Gastroesophageal sphincter (tissue), 4 donors: ENCODE measurements around the gene HBP1. TPM values are rescaled to one million over a fixed set of nuclear protein-coding genes. Genes with fewer than 3 reads are reported as not detected.

Experiments
- ATAC-seq: fragments of 150-250 bp; one replicate; pipeline ENCODE4 v1.9.1; 2016; ENCODE audit warnings: mild to moderate bottlenecking, moderate library complexity
- H3K27ac ChIP-seq, 4 donors: fragments of 200-600 bp; sonication (generic) in 3 of 4; 1 replicate in 3 of 4; 2 replicates in 1 of 4; pipeline ENCODE4 v1.5.1; 2016 to 2019
- H3K27me3 ChIP-seq: fragments of 200-600 bp; sonication (generic); one replicate; pipeline ENCODE4 v1.5.1; 2019
- H3K36me3 ChIP-seq, 2 donors: fragments of 200-600 bp; sonication (generic); one replicate each; pipeline ENCODE4 v1.5.1; 2019; ENCODE audit warnings: control low read depth in 1 of 2
- H3K4me1 ChIP-seq, 3 donors: fragments of 200-600 bp; sonication (generic); 1 replicate in 2 of 3; 2 replicates in 1 of 3; pipeline ENCODE4 v1.5.1; 2016 to 2019; ENCODE audit warnings: control low read depth in 2 of 3
- H3K4me3 ChIP-seq, 2 donors: fragments of 200-600 bp; sonication (generic); one replicate each; pipeline ENCODE4 v1.5.1; 2019; ENCODE audit warnings: mild to moderate bottlenecking in 1 of 2, moderate library complexity in 1 of 2
- H3K9me3 ChIP-seq, 3 donors: fragments of 200-600 bp; sonication (generic); one replicate each; pipeline ENCODE4 v1.5.1; 2017 to 2019; ENCODE audit warnings: control low read depth in 2 of 3
- CTCF ChIP-seq, 4 experiments: fragments of 200-600 bp in 2 of 4; fragments of 450-650 bp in 2 of 4; sonication (generic) in 1 of 4; IDR thresholded peaks; one replicate each; pipeline ENCODE4 v1.5.1; 2017 to 2019; ENCODE audit warnings: antibody characterized with exemption in 4 of 4, mild to moderate bottlenecking in 2 of 4, moderate library complexity in 2 of 4
- EP300 ChIP-seq: sonication (generic); formaldehyde crosslinking; IDR thresholded peaks from one replicate; pipeline ENCODE4 v1.6.1; 2017; ENCODE audit warnings: antibody characterized with exemption, mild to moderate bottlenecking
- POLR2A ChIP-seq, 2 donors: fragments of 450-650 bp; IDR thresholded peaks; one replicate each; pipeline ENCODE4 v1.6.1; 2017; ENCODE audit warnings: antibody characterized with exemption in 2 of 2, mild to moderate bottlenecking in 2 of 2, moderate library complexity in 1 of 2
- POLR2AphosphoS5 ChIP-seq: sonication (generic); formaldehyde crosslinking; IDR thresholded peaks from one replicate; pipeline ENCODE4 v1.6.1; 2017; ENCODE audit warnings: antibody characterized with exemption
- WGBS, 2 donors: methylation state at CpG; one replicate each; pipeline ENCODE4 v1.1.5; 2018; ENCODE audit warnings: low coverage in 1 of 2; 5-methylcytosine and 5-hydroxymethylcytosine counted together
- total RNA-seq, 4 donors: library from RNA; depleted of rRNA; stranded (reverse); fragments of >200 nt; gene quantifications; one replicate each; pipeline ENCODE4 v1.1.0, GENCODE V29; 2016

Gene HBP1
- total RNA-seq = 100 to 1,000 TPM in 3 of 4 donors, 10 to 100 TPM in 1; 57.1 to 126 (median 118) TPM

GRCh38 chr7:107168233-107169119 lies at the start of gene HBP1:
Gene HBP1, plus strand, starts transcription at chr7:107169003. Its CDS starts 10,891 bp downstream, at chr7:107179894.
- Histone ChIP-seq H3K27me3 (no peaks in the 10 kb centered on the region), H3K36me3 (peaks cover 0 to 6% of the 10 kb centered on the region in 2 donors)
- 0 to 1% methylated on average over 20 to 25 of the region's 44 CpGs for WGBS, 2 donors

GRCh38 chr7:107119376-107120105 lies 49.3 kb upstream of the HBP1 start:
- no peak for ATAC-seq
- H3K4me1 ChIP-seq = peaks cover 0 to 53% (median 3%) of the 10 kb centered on the region in 3 donors
- no peak for TF ChIP-seq POLR2AphosphoS5
- no peak for TF ChIP-seq POLR2A (IDR thresholded peaks at IDR 0.05)
- no peak for TF ChIP-seq CTCF (IDR thresholded peaks at IDR 0.05)
- no peak for TF ChIP-seq EP300
- no peak overlapping the region for H3K27ac ChIP-seq
- H3K36me3 ChIP-seq = no peaks in the 10 kb centered on the region
- H3K4me3 ChIP-seq = no peak overlapping the region
- H3K27me3 ChIP-seq = no peaks in the 10 kb centered on the region
- 86 to 100% methylated on average over 3 to 6 of the region's 6 CpGs for WGBS, 2 donors
- H3K9me3 ChIP-seq = no peaks in the 10 kb centered on the region

More at GRCh38 chr7:107168233-107169119, at the start of gene HBP1:
- Histone ChIP-seq H3K4me1 (peaks cover 0 to 43% (median 13%) of the 10 kb centered on the region in 3 donors), H3K9me3 (no peaks in the 10 kb centered on the region), H3K27ac (peak within 1 kb of the TSS; percentile 94 to 100 (median 99)), H3K4me3 (peak within 1 kb of the TSS; percentile 83 to 84)
- peak; percentile 94 for ATAC-seq
- TF ChIP-seq POLR2A (IDR thresholded peaks at IDR 0.05) (peak; percentile 56 to 83), POLR2AphosphoS5 (peak; percentile 80), EP300 (no peak)

GRCh38 chr7:107122486-107122911 lies 46.3 kb upstream of the HBP1 start:
- Histone ChIP-seq H3K36me3 (no peaks in the 10 kb centered on the region), H3K27ac (peak overlapping the region; percentile 15 to 69 (median 52)), H3K4me3 (no peak overlapping the region), H3K9me3 (no peaks in the 10 kb centered on the region), H3K27me3 (no peaks in the 10 kb centered on the region), H3K4me1 (peaks cover 0 to 55% (median 3%) of the 10 kb centered on the region in 3 donors)
- TF ChIP-seq POLR2A (IDR thresholded peaks at IDR 0.05) = no peak
- no peak for TF ChIP-seq EP300
- TF ChIP-seq POLR2AphosphoS5 = peak; percentile 52
- no peak for TF ChIP-seq CTCF (IDR thresholded peaks at IDR 0.05)
- 8 to 24% methylated on average over 4 of the region's 4 CpGs for WGBS, 2 donors
- ATAC-seq = peak; percentile 43

- TF ChIP-seq EP300 = no peak
- TF ChIP-seq POLR2AphosphoS5 = no peak
- no peak for TF ChIP-seq POLR2A (IDR thresholded peaks at IDR 0.05)
- no peak for TF ChIP-seq CTCF (IDR thresholded peaks at IDR 0.05)
Measured at GRCh38 chr7:107123392-107123791, 45.4 kb upstream of the HBP1 start.

GRCh38 chr7:107125475-107125874 lies 43.3 kb upstream of the HBP1 start:
- Histone ChIP-seq H3K27ac (no peak overlapping the region), H3K36me3 (peaks cover 0 to 3% of the 10 kb centered on the region in 2 donors), H3K4me3 (no peak overlapping the region), H3K27me3 (no peaks in the 10 kb centered on the region), H3K9me3 (no peaks in the 10 kb centered on the region), H3K4me1 (peaks cover 0 to 31% (median 0%) of the 10 kb centered on the region in 3 donors)
- TF ChIP-seq EP300 = no peak
- no peak for TF ChIP-seq POLR2A (IDR thresholded peaks at IDR 0.05)
- no peak for TF ChIP-seq POLR2AphosphoS5
- no peak for TF ChIP-seq CTCF (IDR thresholded peaks at IDR 0.05)
- WGBS, 2 donors = 75 to 78% methylated on average over 2 to 5 of the region's 5 CpGs
- ATAC-seq = no peak

More at GRCh38 chr7:107123392-107123791, 45.4 kb upstream of the HBP1 start:
- Histone ChIP-seq H3K4me3 (no peak overlapping the region), H3K27me3 (no peaks in the 10 kb centered on the region), H3K4me1 (peaks cover 0 to 46% (median 2%) of the 10 kb centered on the region in 3 donors), H3K27ac (peak overlapping the region in 1 of 4 donors; percentile 69), H3K9me3 (no peaks in the 10 kb centered on the region), H3K36me3 (no peaks in the 10 kb centered on the region)
- no peak for ATAC-seq
- 94% methylated on average over 4 of the region's 4 CpGs; no CpG with 5 or more reads in 1 of the 2 donors for WGBS, 2 donors
